HepG2 (cell line): ENCODE results near the gene CADPS. TPM values are rescaled to one million over a fixed set of nuclear protein-coding genes. Genes with fewer than 3 reads are reported as not detected.

Source experiments
- CBX5 ChIP-seq: sonication (generic); formaldehyde crosslinking; IDR thresholded peaks from 2 replicates; pipeline ENCODE4 v1.4.0; 2020; ENCODE audit warnings: missing genetic modification reagents, borderline replicate concordance
- ZBTB1 ChIP-seq: sonication (generic); formaldehyde crosslinking; IDR thresholded peaks from 2 replicates; pipeline ENCODE4 v1.4.0; 2020; ENCODE audit warnings: missing genetic modification reagents, borderline replicate concordance
- ZNF639 ChIP-seq: conservative IDR thresholded peaks from 2 replicates; pipeline ENCODE4 v1.6.1; 2018; ENCODE audit warnings: missing genetic modification reagents
- ZNF781 ChIP-seq: sonication (generic); formaldehyde crosslinking; IDR thresholded peaks from 2 replicates; pipeline ENCODE4 v1.5.1; 2020; ENCODE audit warnings: borderline replicate concordance, mild to moderate bottlenecking, missing genetic modification reagents; ENCODE audit errors: not compliant biosample characterization
- polyA plus RNA-seq, 8 experiments: library from polyadenylated mRNA; depleted of rRNA in 3 of 8; stranded (reverse) in 7 of 8; unstranded in 1 of 8; fragments of >200 nt; fragmentation: Illumina TruSeq in 4 of 8; extraction: Trizol in 4 of 8; gene quantifications; 2 replicates each; pipeline versions ENCODE4 v1.2.1 to v1.2.3, GENCODE V29; 2011 to 2016; ENCODE audit warnings: low read depth in 4 of 8, missing spikeins in 1 of 8, mixed read lengths in 1 of 8; ENCODE audit not compliant: insufficient read depth in 1 of 8
- total RNA-seq, 5 experiments: library from RNA; depleted of rRNA; stranded (reverse); fragments of >200 nt; fragmentation: Illumina TruSeq; extraction: Trizol; gene quantifications; 2 replicates each; pipeline ENCODE4 v1.2.3, GENCODE V29; 2016; ENCODE audit warnings: low read depth in 1 of 5
- TF ChIP-seq, protein P1 (sequence below), 2 experiments: fragments of 450-650 bp in 1 of 2; sonication (generic) in 1 of 2; formaldehyde crosslinking in 1 of 2; IDR thresholded peaks; 2 replicates each; pipeline versions ENCODE4 v1.6.1 to v1.8.0; 2016 to 2022; ENCODE audit warnings: antibody characterized with exemption in 1 of 2, mild to moderate bottlenecking in 1 of 2, missing genetic modification reagents in 1 of 2

Gene CADPS
- total and polyA plus RNA-seq, 2 of the 13 experiments (the other 11 are each of a cell fraction or from before 2014, with no cell fraction given): not detected

- TF ChIP-seq, protein P1, sequence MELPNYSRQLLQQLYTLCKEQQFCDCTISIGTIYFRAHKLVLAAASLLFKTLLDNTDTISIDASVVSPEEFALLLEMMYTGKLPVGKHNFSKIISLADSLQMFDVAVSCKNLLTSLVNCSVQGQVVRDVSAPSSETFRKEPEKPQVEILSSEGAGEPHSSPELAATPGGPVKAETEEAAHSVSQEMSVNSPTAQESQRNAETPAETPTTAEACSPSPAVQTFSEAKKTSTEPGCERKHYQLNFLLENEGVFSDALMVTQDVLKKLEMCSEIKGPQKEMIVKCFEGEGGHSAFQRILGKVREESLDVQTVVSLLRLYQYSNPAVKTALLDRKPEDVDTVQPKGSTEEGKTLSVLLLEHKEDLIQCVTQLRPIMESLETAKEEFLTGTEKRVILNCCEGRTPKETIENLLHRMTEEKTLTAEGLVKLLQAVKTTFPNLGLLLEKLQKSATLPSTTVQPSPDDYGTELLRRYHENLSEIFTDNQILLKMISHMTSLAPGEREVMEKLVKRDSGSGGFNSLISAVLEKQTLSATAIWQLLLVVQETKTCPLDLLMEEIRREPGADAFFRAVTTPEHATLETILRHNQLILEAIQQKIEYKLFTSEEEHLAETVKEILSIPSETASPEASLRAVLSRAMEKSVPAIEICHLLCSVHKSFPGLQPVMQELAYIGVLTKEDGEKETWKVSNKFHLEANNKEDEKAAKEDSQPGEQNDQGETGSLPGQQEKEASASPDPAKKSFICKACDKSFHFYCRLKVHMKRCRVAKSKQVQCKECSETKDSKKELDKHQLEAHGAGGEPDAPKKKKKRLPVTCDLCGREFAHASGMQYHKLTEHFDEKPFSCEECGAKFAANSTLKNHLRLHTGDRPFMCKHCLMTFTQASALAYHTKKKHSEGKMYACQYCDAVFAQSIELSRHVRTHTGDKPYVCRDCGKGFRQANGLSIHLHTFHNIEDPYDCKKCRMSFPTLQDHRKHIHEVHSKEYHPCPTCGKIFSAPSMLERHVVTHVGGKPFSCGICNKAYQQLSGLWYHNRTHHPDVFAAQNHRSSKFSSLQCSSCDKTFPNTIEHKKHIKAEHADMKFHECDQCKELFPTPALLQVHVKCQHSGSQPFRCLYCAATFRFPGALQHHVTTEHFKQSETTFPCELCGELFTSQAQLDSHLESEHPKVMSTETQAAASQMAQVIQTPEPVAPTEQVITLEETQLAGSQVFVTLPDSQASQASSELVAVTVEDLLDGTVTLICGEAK (IDR thresholded peaks at IDR 0.05): no peak
- TF ChIP-seq, protein P1 (CRISPR knock-in tag; IDR thresholded peaks at IDR 0.05): no peak
- TF ChIP-seq ZBTB1 (CRISPR knock-in tag) (no peak), ZNF781 (no peak), CBX5 (CRISPR knock-in tag) (no peak), ZNF639 (CRISPR knock-in tag) (no peak)
These were observed 259.9 kb downstream of the CADPS start (continued) for GRCh38 chr3:62615258-62615849.
